ENCODE results near the gene CRYBB3.
A peak's percentile ranks its signal among the peaks of the same experiment; 100 is the strongest.
"Not testable (repeated sequence)": the region's sequence is repeated elsewhere in the genome, so short reads cannot be mapped to it uniquely, and the experiment has no call there.

Gene CRYBB3

GRCh38 chr22:25205847-25206246, 6.2 kb downstream of the CRYBB3 start:
- DNase-seq (ENCODE audit: low read depth): no peak

DNA sequence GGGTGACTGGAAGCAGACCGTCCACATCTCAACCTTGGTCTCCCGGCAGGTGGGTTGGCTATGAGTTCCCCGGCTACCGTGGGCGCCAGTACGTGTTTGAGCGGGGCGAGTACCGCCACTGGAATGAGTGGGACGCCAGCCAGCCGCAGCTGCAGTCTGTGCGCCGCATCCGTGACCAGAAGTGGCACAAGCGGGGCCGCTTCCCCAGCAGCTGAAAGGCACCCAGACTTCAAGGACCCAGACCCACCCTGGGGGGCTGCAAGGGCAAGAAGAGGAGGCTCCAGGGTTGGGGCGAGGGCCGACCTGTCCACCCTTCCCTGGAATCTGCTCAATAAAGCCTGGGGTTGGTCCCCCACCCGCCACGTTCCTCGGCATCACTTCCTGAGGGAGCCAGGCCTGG, 7.3 kb downstream of the CRYBB3 start:
- DNase-seq (ENCODE audit: low read depth): no peak

- DNase-seq (ENCODE audit: low read depth): no peak
Measured at GRCh38 chr22:25207553-25208157, 8.0 kb downstream of the CRYBB3 start.

GRCh38 chr22:25208328-25208727, 8.7 kb downstream of the CRYBB3 start:
- no peak for DNase-seq (ENCODE audit: low read depth)

DNA sequence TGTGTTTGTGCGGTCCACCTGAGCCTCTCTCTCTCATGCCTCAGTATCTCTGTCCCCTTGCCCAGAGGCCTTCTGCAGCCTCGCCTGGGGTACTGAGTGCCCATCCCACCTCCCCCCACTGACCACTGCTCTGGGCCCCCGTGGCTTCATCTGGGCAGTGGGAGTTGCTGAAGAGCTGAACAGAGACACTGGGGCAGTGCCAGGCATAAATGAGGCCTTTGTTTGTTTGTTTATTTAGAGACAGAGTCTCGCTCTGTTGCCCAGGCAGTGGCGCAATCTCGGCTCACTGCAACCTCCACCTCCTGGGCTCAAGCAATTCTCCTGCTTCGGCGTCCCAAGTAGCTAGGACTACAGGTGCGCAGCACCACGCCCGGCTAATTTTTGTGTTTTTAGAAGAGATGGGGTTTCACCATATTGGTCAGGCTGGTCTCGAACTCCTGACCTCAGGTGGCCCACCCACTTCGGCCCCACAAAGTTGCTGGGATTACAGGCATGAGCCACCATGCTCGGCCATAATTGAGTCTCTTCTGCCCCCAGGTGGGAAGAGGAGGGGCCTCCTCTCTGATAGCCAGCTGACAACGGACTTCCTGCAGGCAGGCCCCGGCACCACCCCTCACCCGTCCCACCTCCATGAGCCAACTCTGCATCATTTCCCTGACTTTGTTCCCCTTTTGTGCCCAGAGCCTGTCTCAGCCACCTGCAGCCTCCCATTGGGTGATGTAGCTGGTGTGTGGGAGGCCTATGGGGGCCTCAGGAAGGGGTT, 9.3 kb downstream of the CRYBB3 start:
- DNase-seq (ENCODE audit: low read depth): no peak

DNA sequence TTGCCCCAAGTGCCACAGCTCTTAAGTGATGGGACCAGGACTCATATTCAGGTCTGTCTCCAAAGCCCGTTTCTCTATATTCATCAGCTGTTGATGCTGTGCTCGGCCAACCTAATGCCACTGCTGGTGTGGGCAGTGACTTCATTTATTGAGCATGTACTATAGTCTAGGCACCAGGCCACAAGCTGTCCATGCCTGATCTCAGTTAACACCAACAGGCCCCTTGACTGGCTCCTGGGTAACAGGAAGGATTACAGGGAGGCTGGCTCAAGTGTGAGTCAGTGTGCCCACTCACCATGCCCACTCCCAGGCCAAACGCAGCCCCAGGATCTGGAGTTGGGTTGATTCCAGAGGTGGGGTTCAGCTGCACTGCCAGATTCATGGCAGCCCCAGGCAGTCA, 11.1 kb downstream of the CRYBB3 start:
- no peak for DNase-seq (ENCODE audit: low read depth)

GRCh38 chr22:25212337-25212736, 12.7 kb downstream of the CRYBB3 start:
- peak; percentile 30 for DNase-seq (ENCODE audit: low read depth)

DNA sequence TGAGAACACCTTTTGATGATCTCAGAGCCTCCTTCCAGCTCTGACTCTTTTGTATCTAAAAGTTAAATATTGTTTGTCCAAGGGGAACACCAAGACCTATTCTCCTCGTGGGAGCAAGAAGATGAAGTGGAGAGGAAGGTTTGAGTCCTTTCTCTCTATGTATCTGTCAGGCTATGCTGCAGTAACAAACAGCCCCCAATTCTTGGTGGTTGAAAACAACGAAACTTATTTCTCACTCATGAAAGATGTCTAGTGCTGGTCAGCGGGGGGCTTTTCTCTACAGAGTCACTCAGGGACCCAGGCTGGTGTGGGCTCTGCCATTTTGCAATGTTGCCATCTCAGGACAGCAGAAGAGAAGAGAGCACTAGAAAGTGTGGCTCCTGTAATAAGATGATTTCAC, 13.6 kb downstream of the CRYBB3 start:
- DNase-seq (ENCODE audit: low read depth): no peak

GRCh38 chr22:25216230-25216629, 16.6 kb downstream of the CRYBB3 start:
- DNase-seq (ENCODE audit: low read depth): no peak

- no peak for DNase-seq (ENCODE audit: low read depth)
Measured at GRCh38 chr22:25219211-25219689, 19.6 kb downstream of the CRYBB3 start, which contains the start of gene CRYBB2. Gene CRYBB2 (plus strand): TSS chr22:25219639. CDS start chr22:25221430, 1,791 bp downstream.

DNA sequence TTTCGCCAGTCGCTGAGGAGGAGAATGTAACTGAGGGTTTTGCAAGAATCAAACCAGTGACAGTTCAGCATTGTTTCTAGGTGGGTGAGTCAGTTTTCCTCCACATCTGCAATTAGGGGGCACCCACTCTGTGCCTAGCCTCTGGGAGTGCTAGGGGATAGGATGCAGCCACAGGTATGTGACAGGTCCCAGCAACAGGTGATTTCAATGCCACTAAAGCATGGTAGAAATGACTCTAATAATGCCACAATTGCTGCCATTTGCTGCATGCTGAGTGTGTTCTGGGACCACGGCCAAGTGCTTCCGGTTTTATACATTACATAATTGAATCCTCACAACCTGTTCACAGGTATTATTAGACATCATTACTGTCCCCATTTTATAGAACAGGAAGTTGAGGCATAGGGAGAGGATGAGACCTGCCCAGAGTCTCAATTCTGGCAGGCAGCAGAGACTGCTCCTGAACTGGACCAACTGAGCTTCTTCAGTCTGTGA, 20.3 kb downstream of the CRYBB3 start:
- DNase-seq (ENCODE audit: low read depth): no peak

DNA sequence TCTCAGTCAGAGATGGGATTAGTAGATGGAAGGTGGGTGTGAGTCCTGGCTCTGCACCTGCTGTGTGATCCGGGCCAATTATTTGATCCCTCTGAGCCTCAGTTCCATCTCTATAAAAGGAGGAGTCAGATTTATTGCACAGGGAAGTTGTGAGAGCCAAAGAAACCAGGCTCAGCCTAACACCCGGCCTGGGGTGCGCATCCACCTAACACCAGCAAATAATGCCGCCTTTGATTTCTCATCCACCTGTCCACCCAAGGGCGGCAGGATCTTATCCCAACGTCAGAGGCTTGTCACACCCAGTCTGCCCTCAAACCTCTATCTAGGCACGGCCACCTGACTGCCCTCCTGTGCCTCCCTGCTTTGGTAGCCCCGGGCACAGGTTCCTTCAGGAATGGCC, 22.1 kb downstream of the CRYBB3 start:
- DNase-seq (ENCODE audit: low read depth): no peak

DNA sequence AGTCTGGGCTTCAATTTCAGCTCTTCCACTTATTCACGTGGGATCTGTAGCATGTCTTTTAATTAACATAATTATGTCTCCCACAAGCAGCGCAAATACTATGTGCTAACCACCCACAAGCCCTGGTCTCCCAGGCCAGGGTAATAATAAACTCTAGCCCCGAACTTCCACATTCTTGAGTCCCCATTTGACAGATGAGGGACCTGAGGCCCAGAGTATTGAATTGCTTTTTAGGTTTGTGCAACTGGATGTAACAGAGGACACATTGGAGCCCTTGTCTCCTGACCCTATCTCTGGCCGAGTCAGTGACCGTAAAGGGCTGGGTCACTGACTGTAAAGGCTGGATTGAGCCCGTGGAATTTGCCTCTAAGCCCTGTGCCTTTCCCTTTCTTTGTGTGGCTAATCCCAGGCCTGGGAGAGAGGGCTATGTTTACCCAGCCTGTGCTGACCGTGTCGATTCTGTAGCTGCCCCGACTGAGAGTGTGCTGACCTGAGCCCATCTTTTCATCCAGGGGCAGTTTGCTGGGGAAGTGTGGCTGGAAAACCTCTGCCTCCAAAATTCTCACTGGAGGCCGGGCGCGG, 23.7 kb downstream of the CRYBB3 start:
- no peak for DNase-seq (ENCODE audit: low read depth)

- no peak for DNase-seq (ENCODE audit: low read depth)
Measured at GRCh38 chr22:25228822-25229221, 29.2 kb downstream of the CRYBB3 start.

- DNase-seq (ENCODE audit: low read depth): not testable (repeated sequence)
Measured at GRCh38 chr22:25230760-25231159, 31.1 kb downstream of the CRYBB3 start.

- DNase-seq (ENCODE audit: low read depth): no peak
Measured at GRCh38 chr22:25232301-25232700, 32.6 kb downstream of the CRYBB3 start.

GRCh38 chr22:25233706-25234105, 34.0 kb downstream of the CRYBB3 start:
- DNase-seq (ENCODE audit: low read depth): not testable (repeated sequence)

- DNase-seq (ENCODE audit: low read depth): peak; percentile 45
Measured at GRCh38 chr22:25235547-25236290, 36.1 kb downstream of the CRYBB3 start.

DNA sequence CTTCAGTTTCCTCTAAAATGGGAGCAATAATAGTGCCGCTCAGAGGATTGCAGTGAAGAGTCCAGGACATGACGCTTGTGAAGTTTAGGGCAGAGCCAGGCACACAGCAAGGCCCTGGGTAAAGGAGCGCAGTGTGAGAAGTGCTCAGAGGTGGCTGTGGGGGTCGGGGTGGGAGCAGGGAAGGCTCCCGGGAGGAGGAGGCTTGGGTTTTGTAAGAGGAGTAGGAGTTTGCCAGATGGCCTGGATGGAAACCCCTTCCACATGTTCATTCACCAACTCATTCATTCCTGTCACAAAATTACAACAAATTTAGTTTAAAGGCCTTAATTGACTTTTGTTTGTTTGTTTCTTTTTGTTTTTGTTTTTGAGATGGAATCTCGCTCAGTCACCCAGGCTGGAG, 36.8 kb downstream of the CRYBB3 start:
- DNase-seq (ENCODE audit: low read depth): no peak

DNA sequence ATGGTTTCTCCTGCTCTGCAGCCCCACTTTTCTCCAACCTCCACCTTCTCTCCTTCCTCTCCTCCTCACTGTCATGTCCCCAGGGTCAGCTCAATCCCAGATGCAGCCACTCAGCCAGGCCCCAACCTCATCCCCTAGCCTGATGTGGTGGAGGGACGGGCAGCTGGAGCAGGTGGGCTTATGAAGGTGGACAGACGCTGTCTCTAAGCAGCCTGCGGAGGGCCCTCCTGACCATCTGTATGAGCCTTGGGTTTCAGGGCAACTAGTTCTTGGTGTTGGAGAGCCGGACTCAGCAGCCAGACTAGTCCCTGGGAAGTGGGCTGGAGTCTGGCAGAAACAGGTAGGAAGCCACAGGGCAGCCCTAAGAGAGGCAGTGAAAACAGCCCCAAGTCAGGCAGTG, 37.8 kb downstream of the CRYBB3 start:
- no peak for DNase-seq (ENCODE audit: low read depth)

DNA sequence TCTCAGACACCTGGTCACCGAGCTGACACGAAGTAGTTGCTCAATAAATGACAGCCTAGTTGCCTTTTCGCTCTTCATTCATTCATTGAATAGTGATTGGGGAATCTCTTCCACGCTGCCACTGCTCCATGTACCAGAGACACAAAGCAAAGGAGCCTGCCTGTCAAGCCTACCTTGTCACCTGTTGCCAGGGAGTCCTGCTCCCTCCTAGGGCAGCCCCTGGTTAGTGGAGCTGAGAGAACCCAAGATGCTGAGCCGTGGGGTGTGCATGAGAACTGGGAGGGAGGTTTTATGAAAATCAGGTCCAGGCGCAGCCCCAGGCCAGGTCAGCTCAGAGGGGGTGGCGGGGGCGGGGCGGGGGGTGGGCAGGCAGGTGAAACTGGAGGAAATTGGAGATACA, 38.4 kb downstream of the CRYBB3 start:
- DNase-seq (ENCODE audit: low read depth): not testable (repeated sequence)

DNA sequence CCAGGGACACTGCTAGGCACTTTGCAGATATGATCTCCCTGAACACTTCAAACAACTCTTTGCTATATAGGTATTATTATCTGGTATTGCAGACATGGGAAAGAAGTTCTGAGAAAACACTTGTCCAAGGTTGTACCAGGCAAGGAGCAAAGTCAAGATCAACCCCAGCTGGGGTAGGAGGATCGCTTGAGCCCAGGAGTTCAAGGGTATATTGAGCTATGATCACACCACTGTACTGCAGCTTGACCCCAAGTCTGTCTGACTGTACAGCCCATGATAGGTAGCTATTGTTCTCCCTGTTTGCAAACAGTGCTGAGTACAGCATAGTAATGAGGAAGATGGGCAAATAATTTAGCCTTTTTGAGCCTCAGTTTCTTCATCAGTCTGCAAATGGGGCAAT, 55.5 kb downstream of the CRYBB3 start:
- DNase-seq (ENCODE audit: low read depth): not testable (repeated sequence)
